Activated CD8-positive, alpha-beta memory T cell treated with anti-CD3 and anti-CD28 coated beads, Interleukin-2, amount 50 U/mL, for 1 hour (primary cell): ENCODE measurements around the gene ME3.
"Not testable (repeated sequence)": the region's sequence is repeated elsewhere in the genome, so short reads cannot be mapped to it uniquely, and the experiment has no call there.

Experiments
- DNase-seq: peaks from one replicate; pipeline ENCODE4 v3.0.0-alpha.2; 2020; ENCODE audit errors: extremely low read depth

Gene ME3

DNA sequence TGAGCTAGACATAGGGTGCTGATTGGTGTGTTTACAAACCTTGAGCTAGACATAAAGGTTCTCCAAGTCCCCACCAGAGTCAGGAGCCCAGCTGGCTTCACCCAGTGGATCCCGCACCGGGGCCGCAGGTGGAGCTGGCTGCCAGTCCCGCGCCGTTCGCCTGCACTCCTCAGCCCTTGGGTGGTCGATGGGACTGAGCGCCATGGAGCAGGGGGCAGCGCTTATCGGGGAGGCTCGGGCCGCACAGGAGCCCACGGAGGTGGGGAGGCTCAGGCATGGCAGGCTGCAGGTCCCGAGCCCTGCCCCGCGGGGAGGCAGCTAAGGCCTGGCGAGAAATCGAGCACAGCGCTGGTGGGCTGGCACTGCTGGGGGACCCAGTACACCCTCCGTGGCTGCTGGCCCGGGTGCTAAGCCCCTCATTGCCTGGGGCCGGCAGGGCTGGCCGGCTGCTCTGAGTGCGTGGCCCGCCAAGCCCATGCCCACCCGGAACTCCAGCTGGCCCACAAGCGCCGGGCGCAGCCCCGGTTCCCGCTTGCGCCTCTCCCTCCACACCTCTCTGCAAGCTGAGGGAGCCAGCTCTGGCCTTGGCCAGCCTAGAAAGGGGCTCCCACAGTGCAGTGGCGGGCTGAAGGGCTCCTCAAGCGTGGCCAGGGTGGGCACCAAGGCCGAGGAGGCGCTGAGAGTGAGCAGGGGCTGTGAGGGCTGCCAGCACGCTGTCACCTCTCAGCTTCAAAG lies 238.9 kb downstream of the ME3 start:
- DNase-seq, result not testable (repeated sequence)

DNA sequence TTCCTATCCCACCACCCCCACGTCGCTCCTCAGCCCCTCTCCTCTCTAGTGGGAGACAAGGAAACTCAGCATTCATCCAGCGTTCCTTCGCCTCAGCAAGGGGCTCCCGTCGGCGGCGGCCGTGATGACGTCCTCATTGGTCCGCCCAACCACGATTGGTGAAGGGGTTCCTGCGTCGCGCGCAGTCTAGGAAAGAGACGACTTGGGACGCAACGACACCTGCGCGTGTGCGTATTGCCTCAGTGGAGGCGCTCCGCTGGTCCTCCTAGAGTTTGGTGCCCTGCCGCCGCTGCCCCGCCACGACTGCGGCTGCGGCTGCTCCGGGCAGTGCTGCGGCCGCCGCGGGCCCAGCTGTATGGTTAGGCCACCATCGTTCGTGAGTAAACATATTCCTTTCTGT lies 241.2 kb downstream of the ME3 start:
- DNase-seq, result no peak

DNA sequence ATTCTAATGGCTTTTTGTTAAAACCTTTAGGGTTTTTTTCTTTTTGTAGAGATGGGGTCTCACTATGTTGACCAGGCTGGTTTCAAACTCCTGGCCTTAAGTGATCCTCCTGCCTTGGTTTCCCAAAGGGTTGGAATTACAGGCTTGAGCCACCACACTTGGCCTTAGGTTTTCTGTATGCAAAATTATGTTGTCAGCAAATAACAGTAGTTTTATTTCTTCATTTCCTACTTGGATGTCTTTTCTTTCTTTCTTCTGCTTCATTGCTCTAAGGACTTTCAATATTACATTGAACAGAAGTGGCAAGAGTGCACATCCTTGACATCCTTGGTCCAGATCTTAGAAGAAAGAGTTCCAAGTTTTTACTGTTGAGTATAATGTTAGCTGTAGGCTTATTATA lies 245.0 kb downstream of the ME3 start:
- no peak for DNase-seq

DNA sequence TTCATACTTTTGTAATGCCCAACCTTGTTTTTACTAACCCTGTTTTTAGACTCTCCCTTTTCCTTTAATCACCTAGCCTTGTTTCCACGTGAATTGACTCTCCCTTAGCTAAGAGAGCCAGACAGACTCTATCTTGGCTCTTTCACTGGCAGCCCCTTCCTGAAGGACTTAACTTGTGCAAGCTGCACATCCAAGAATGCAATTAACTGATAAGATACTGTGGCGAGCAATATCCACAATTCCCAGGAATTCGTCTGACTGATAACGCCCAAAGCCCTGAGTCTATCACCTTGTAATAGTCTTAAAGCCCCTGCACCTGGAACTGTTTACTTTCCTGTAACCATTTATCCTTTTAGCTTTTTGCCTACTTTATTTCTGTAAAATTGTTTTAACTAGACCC lies 248.9 kb downstream of the ME3 start:
- DNase-seq, result not testable (repeated sequence)

DNA sequence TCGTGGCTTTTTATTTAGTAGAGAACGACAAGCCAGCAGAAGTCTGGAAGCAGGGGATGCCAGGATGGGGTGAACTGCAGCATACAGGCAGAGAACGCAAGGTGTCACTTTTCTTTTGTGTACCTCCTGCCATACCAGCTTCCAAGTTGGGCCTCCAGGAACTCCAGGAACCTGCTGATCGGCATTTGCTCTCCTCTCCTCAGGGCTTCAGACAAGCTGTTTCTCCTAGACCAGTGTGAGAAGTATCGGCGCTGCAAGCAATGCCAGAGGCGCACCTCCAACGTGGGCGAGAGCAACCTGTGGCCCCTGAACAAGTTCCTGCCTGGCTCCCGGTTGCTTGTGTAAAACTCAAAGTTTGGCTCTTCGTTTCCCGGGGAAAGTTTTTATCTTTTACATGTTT lies 250.0 kb downstream of the ME3 start:
- no peak for DNase-seq

DNA sequence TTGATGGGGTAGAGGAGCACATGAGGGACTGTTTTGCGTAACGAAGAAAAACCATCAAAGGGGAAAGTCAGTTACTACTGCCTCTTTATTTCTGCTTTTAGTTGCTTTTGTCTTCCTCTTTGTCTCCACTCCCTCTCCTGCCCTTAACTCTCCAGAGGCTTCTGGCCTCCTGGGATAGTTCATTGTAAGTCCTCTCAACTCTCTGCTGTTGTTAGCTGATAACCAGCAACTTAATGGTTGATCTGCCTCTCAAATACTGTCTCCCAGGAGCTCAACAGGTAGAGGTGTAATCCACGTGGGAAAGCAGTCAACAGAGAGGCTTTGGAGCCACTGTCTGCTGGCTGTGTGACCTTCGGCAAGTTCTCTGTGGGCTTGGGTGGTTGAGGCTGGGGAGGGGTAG lies 250.5 kb downstream of the ME3 start:
- DNase-seq, result no peak

DNA sequence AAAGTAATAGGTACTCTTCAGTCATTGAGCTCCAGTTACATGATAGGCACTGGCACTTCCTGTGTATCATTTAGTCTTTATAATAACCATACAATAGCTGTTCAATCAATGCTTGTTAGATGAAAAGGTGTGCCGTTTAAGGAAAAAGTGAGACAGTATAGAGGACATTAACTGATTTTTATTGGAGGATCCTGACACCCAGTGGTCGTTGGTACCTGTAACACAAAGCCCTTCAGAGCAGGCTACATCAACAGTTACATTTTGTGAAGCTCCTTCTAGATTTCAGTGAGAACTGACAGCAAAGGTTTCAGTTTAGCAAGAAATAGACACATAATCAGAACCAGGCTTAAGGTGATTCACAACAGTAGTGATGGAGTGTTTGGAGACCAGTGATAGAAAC lies 253.5 kb downstream of the ME3 start:
- DNase-seq, result no peak

DNA sequence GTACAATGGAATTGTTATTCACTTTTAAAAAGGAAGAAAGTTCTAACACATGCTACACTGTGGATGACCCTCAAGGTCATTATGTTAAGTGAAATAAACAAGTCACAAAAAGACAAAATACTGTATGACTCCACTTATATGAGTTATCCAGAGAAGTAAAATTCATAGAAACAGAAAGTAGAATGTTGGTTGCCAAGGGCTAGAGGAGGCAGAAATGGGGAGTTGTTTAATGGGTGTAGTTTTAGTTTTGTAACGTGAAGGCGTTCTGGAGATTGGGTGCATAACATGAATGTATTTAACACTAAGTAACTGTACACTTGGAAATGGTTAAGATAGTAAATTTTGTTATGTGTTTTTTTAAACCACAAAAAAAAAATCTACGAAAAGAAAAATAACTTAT lies 253.9 kb downstream of the ME3 start:
- DNase-seq, result no peak

DNA sequence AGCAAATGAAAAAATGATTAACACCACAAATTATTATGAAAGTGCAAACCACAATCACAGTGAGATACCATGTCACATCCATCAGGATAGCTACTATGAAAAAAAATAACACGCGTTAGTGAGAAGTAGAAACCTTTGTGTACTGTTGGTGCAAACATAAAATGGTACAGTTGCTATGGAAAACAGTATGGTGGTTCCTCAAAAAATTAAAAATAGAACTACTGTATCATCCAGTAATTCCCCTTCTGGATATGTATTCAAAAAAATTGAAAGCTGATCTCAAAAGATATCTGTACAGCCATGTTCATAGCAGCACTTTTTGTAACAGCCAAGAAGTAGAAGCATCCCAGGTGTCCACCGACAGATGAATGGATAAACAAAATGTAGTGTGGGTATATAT lies 254.3 kb downstream of the ME3 start:
- DNase-seq, result no peak

DNA sequence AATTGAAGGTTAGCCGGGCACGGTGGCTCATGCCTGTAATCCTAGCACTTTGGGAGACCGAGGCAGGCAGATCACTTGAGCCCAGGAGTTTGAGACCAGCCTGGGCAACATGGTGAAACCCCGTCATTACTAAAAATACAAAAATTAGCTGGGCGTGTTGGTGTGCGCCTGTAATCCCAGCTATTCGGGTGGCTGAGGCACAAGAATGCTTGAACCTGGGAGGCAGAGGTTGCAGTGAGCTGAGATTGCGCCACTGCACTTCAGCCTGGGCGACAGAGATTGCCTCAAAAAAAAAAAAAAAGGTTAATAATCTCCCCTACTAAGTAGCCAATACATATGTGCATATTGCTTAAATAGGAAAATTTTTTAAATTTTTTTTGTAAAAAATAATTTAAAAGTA lies 255.5 kb downstream of the ME3 start:
- not testable (repeated sequence) for DNase-seq

DNA sequence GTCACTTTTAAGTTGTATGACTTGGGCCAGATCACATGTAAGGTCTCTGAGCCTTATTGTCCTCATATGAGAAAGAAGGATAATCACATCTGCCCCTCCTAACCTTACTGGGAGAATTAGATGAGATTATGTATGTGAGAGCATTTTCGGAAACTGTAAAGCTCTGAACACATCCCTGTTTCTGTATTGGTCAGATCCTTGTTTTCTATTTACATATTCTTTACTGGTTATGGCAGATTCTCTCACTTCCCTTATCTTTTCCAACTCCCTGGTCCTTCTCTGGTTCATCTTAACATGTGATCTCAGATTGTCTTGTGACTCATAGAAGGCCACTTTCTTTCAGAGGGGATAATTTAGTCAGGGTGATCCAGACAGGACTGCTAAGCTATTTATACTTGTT lies 255.9 kb downstream of the ME3 start:
- DNase-seq, result no peak

DNA sequence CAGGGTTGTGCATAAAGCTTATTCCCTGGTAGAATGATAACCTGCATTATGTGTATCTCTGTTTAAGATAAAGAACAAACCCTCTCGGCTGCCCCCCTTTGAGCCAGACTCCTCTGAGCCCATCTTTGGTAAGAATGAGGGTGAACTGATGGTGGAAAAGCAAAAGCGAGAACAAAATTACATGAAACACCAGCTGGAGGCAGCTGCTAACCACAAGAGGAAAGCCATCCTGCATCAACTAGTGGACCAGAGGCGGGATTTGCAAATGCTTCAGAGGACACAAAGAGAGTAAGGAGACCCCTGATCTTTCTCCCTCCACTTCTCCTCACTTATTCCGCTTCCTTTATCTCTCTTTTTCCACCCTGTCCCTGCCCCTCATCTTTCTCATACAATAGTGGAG lies 257.4 kb downstream of the ME3 start:
- DNase-seq, result no peak

DNA sequence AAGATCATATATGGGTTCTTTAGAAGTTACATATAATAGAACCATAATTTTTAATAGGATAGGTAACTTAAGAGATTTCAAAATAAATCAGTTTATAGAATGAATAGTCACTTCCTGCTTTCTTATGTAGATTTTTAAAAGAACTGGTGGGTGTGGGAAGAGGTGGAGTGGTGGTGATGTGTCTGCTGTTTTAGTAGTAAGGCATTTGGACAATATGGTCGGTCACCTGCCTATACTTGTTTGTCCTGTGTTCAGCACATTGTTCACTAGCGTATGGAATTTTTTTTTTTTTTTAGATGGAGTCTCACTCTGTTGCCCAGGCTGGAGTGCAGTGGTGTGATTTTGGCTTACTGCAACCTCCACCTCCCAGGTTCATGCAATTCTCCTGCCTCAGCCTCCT lies 258.4 kb downstream of the ME3 start:
- no peak for DNase-seq

DNA sequence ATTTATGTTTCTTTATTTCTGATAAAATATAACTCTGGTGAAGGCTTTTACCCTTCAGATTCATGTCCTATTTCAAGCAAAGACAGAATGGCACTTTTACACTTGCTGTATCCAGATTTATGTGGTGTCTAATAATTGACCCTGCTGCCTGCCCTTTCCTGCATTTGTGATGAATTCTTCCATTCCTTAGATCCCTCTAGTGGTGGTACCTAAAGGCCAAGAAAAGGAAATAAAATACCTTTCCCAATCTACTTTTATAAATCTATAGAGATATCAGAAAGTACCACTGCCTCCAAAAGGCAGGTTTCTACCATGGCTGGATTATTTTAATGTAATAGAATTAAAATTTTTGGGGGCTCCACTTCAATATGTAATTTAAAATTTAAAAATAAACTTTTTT lies 263.6 kb downstream of the ME3 start:
- DNase-seq, result no peak

DNA sequence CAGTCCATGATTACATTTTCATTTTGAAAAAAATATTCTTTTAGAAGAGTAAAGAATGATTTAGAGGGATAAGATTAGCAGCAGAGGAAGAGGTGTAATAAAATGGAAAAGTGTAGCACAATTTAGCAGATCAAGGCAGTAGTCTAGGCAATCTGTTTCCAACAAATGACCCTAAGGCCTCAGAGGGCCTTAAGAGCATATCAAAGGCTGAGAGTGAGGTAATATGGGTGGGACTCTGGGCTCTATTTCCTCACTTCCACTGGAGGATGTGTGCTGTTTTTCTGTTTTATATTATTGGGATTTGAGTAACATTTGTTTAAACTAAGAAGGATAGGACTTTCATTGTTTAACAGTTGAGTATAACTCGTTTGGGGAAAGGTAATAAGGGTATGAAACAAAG lies 269.0 kb downstream of the ME3 start:
- no peak for DNase-seq

DNA sequence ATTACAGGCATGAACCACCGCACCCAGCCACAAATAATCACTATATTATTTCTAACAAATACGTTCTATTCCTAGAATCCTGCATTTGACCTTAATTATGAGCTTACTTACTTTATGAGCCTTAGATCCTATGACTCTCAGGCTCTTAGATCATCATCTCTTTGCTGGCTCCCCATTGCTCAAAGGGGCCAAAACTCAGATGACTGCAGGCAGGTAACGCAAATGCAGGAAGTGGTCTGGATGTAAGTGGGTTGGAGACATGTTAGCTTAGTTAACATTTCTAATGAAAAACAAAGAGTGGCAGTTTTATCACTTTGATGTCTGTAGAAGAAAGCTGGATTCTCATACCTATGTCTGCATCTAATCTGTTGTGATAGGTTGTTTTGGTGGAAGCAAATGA lies 274.3 kb downstream of the ME3 start:
- DNase-seq, result no peak

DNA sequence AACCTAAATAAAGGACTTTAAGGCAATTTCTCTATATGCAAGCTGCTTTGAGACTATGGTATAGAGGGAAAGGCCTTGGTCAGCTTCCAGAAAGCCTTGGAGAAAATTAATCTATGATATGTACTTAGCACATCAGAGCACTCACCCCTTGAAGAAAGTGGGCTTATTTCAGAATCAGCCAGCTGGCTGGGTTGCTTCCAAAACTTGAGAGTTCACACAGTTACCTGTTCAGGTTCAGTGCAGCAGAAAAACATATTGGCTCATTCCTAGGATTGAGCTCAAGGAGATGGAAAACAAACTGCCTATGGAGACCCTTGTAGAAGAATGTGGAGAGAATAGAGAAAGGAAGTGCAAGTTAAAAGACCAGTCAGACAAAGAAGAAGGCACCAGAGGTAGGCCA lies 275.1 kb downstream of the ME3 start:
- no peak for DNase-seq

DNA sequence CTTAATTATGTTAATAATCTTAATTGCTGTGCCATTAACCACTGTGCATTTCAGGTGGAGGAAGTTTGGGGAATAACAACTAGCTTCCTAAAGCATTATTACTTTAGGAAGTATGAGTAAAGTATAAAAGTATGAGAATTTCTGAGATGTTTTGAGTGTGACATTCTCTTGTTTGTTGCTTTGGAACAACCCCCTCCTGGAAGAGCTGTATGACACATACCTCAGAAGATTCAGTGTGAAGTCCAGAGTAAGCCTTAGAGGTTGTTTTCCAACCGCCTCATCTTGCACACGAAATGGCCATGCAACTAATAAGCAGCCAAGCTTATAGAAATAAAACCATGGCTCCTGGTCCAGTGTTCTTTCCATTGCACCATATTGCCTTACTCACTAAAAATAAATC lies 276.0 kb downstream of the ME3 start:
- DNase-seq, result no peak

DNA sequence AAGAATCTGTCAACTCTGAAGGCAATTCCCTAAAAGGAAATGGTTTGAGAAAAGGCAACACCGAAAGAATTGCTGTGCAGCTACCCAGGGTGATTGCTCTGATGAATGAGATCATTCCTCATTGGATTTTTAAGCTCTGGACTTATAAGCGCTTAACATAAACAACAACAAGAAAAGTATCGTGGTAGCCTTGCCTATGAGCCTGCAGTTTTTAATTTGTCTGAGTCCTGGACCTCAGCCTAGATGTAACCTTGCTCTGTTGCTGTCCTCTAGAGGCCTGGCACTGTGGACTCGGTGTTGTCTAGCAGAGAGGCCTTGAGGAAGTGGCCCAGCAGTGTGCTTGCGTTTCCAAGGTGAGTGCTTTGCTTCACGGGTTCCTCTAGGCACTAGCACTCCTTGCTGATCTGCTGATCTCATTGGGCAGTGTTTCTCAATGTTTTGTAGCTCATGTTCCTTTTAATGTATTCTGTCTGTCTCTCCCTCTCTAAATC lies 277.3 kb downstream of the ME3 start:
- no peak for DNase-seq
